GM12878 (cell line): Measurements from ENCODE around the gene LDLRAD3. TPM values are rescaled to one million over a fixed set of nuclear protein-coding genes. Genes with fewer than 3 reads are reported as not detected.

ENCODE experiments used
- ATAC-seq: fragments of 200-7000 bp; cut with Tn5 transposase; 3 replicates; pipeline ENCODE4 v1.9.1; 2020; ENCODE audit warnings: mild to moderate bottlenecking, moderate library complexity
- BruUV-seq: library from RNA; stranded (reverse); fragments of 400-500 nt; replicated peaks from 2 replicates; lab custom pipeline; 2021; lab: Mats Ljungman, UMichigan
- CTCF ChIA-PET: fragments of 300-600 bp; sonication (Branson Sonifier 250); formaldehyde crosslinking; extraction: SDS; loops from one replicate; lab custom pipeline; 2021; ENCODE audit warnings: inconsistent platforms; lab: Yijun Ruan, JAX
- POLR2A ChIA-PET: fragments of 350-600 bp; formaldehyde crosslinking; extraction: SDS; loops from one replicate; lab custom pipeline; 2021; ENCODE audit warnings: inconsistent platforms; lab: Charles Lee
- RAD21 ChIA-PET: fragments of 300-600 bp; sonication (Branson Sonifier 250); formaldehyde crosslinking; loops from one replicate; lab custom pipeline; 2023; ENCODE audit warnings: antibody characterized with exemption; ENCODE audit not compliant: unreplicated experiment; lab: Charles Lee
- SMC1A ChIA-PET: fragments of 300-600 bp; sonication (Branson Sonifier 250); formaldehyde crosslinking; loops from one replicate; lab custom pipeline; 2023; ENCODE audit not compliant: unreplicated experiment, uncharacterized antibody; lab: Charles Lee
- DNase-seq: peaks from one replicate; pipeline ENCODE4 v3.0.0-alpha.2; 2011; ENCODE audit warnings: low read depth, low spot score
- FAIRE-seq: peaks from 3 replicates; lab custom pipeline; 2011; peaks lifted over from hg19 to GRCh38; lab: Jason Lieb, UNC
- H2AFZ ChIP-seq: 2 replicates; pipeline ENCODE4 v1.6.0; 2011; ENCODE audit warnings: low read depth, low read length, control low read depth; ENCODE audit not compliant: control insufficient read depth
- H3K27ac ChIP-seq: 2 replicates; pipeline ENCODE4 v1.5.1; 2011; ENCODE audit warnings: control low read depth; ENCODE audit not compliant: control insufficient read depth, insufficient read depth
- H3K27me3 ChIP-seq, 2 experiments: replicated peaks in 1 of 2; 2 replicates each; pipeline versions ENCODE4 v1.6.0 to v1.6.1; 2011; ENCODE audit warnings: low read length in 1 of 2; ENCODE audit not compliant: control insufficient read depth in 2 of 2, insufficient read depth in 2 of 2
- H3K36me3 ChIP-seq, 2 experiments: 2 replicates each; pipeline ENCODE4 v1.5.1; 2011; ENCODE audit warnings: low read length in 1 of 2; ENCODE audit not compliant: control insufficient read depth in 2 of 2, insufficient read depth in 2 of 2
- H3K4me1 ChIP-seq: 2 replicates; pipeline ENCODE4 v1.6.1; 2011; ENCODE audit warnings: mild to moderate bottlenecking, low read length, moderate library complexity, mixed read lengths; ENCODE audit not compliant: control insufficient read depth, insufficient read depth
- H3K4me2 ChIP-seq: 2 replicates; pipeline ENCODE4 v1.6.0; 2011; ENCODE audit warnings: control low read depth; ENCODE audit not compliant: control insufficient read depth, insufficient read depth
- H3K4me3 ChIP-seq: fragments of 200-600 bp; sonication (generic); 2 replicates; pipeline ENCODE4 v1.5.1; 2016
- H3K79me2 ChIP-seq: 2 replicates; pipeline ENCODE4 v1.6.0; 2011; ENCODE audit warnings: low read length; ENCODE audit not compliant: control insufficient read depth, insufficient read depth
- H3K9ac ChIP-seq: 2 replicates; pipeline ENCODE4 v1.8.0; 2011; ENCODE audit warnings: low read length, control low read depth, mixed read lengths; ENCODE audit not compliant: control insufficient read depth, insufficient read depth
- H3K9me3 ChIP-seq: replicated peaks from 3 replicates; pipeline ENCODE4 v1.5.1; 2011; ENCODE audit warnings: mild to moderate bottlenecking, low read length; ENCODE audit not compliant: control insufficient read depth, insufficient read depth
- H4K20me1 ChIP-seq: 2 replicates; pipeline ENCODE4 v1.6.0; 2011; ENCODE audit not compliant: control insufficient read depth, insufficient read depth
- ETV6 ChIP-seq, 2 experiments: fragments of 450-650 bp in 1 of 2; IDR thresholded peaks in 1 of 2; conservative IDR thresholded peaks in 1 of 2; 2 replicates each; pipeline ENCODE4 v1.6.1; 2014; ENCODE audit warnings: antibody characterized with exemption in 1 of 2, borderline replicate concordance in 1 of 2, low read depth in 1 of 2, mild to moderate bottlenecking in 1 of 2, moderate library complexity in 1 of 2
- FOXM1 ChIP-seq: IDR thresholded peaks from 2 replicates; pipeline ENCODE4 v1.6.1; 2012; ENCODE audit warnings: low read depth, mild to moderate bottlenecking, inconsistent platforms, low read length, moderate library complexity
- IKZF2 ChIP-seq, 2 experiments: fragments of 450-650 bp; IDR thresholded peaks; 2 replicates each; pipeline ENCODE4 v1.6.1; 2017; ENCODE audit warnings: mild to moderate bottlenecking in 2 of 2, moderate library complexity in 2 of 2
- KLF5 ChIP-seq: fragments of 450-650 bp; IDR thresholded peaks from 2 replicates; pipeline ENCODE4 v1.6.1; 2014; ENCODE audit warnings: mild to moderate bottlenecking; ENCODE audit not compliant: partially characterized antibody
- MTA3 ChIP-seq: IDR thresholded peaks from 2 replicates; pipeline ENCODE4 v1.6.1; 2012; ENCODE audit warnings: low read length, inconsistent platforms, borderline replicate concordance
- NR2C2 ChIP-seq: IDR thresholded peaks from 2 replicates; pipeline ENCODE4 v1.6.1; 2011; ENCODE audit warnings: borderline replicate concordance, low read depth; ENCODE audit not compliant: control insufficient read depth, insufficient read length
- PAX8 ChIP-seq: fragments of 450-650 bp; IDR thresholded peaks from 2 replicates; pipeline ENCODE4 v1.6.1; 2017; ENCODE audit warnings: mild to moderate bottlenecking, moderate library complexity
- POLR2AphosphoS5 ChIP-seq: IDR thresholded peaks from 2 replicates; pipeline ENCODE4 v1.6.1; 2011; ENCODE audit warnings: mild to moderate bottlenecking, low read length, inconsistent platforms
- RCOR1 ChIP-seq: conservative IDR thresholded peaks from 2 replicates; pipeline ENCODE4 v1.6.1; 2012; ENCODE audit warnings: low read depth, low read length, improper control_type of control experiment
- SPI1 ChIP-seq: IDR thresholded peaks from 2 replicates; pipeline ENCODE4 v1.6.1; 2011; ENCODE audit warnings: low read depth, mild to moderate bottlenecking, low read length, moderate library complexity, borderline replicate concordance; ENCODE audit not compliant: insufficient read depth
- SREBF1 ChIP-seq: IDR thresholded peaks from 2 replicates; pipeline ENCODE4 v1.6.1; 2012; ENCODE audit warnings: mild to moderate bottlenecking, low read length
- SREBF2 ChIP-seq: IDR thresholded peaks from 2 replicates; pipeline ENCODE4 v1.6.1; 2012; ENCODE audit warnings: mild to moderate bottlenecking, low read length
- SUZ12 ChIP-seq: fragments of 200-600 bp; sonication (generic); IDR thresholded peaks from one replicate; pipeline ENCODE4 v1.6.1; 2018; ENCODE audit warnings: antibody characterized with exemption, mild to moderate bottlenecking; ENCODE audit not compliant: unreplicated experiment
- USF2 ChIP-seq: IDR thresholded peaks from 2 replicates; pipeline ENCODE4 v1.6.1; 2011; ENCODE audit warnings: low read depth, low read length, improper control_type of control experiment, borderline replicate concordance
- WRNIP1 ChIP-seq: IDR thresholded peaks from 2 replicates; pipeline ENCODE4 v1.6.1; 2011; ENCODE audit warnings: low read depth, low read length, improper control_type of control experiment, borderline replicate concordance
- WGBS: methylation state at CpG from one replicate; pipeline ENCODE4 v1.1.6; 2016; ENCODE audit warnings: low lambda C conversion rate; ENCODE audit not compliant: insufficient replicate concordance, insufficient coverage; ENCODE audit errors: missing lambda C conversion rate; 5-methylcytosine and 5-hydroxymethylcytosine counted together
- in situ Hi-C: fragments of 300-500 bp; cut with MboI; formaldehyde crosslinking; loops from 9 replicates; pipeline ENCODE4 v1.14.3; 2018; ENCODE audit warnings: mixed read lengths
- intact Hi-C: fragments of 100-400 bp; cut with micrococcal nuclease; formaldehyde crosslinking; loops from one replicate; pipeline ENCODE4 v1.14.2; 2022; ENCODE audit not compliant: unreplicated experiment
- polyA plus RNA-seq, 11 experiments: library from polyadenylated mRNA; depleted of rRNA in 4 of 11; unstranded in 6 of 11; stranded (reverse) in 5 of 11; fragments of >200 nt; fragmentation: Nextera tagmentation in 4 of 11; fragmentation: Illumina TruSeq in 1 of 11; extraction: Ambion mirVana in 4 of 11; extraction: Trizol in 1 of 11; gene quantifications; 1 replicate in 1 of 11; 2 replicates in 10 of 11; pipeline versions ENCODE4 v1.2.1 to v1.2.3, GENCODE V29; 2011 to 2016; ENCODE audit warnings: inconsistent platforms in 2 of 11, missing spikeins in 2 of 11, low read depth in 1 of 11
- total RNA-seq, 4 experiments: library from RNA; depleted of rRNA in 3 of 4; stranded (reverse); fragments of >200 nt in 3 of 4; fragmentation: Illumina TruSeq in 1 of 4; extraction: Trizol in 1 of 4; gene quantifications; 2 replicates each; pipeline versions ENCODE4 v1.2.1 to v1.2.3, GENCODE V29; 2013 to 2021
- TF ChIP-seq, protein P1 (sequence below): IDR thresholded peaks from 2 replicates; pipeline ENCODE4 v1.6.1; 2012; ENCODE audit warnings: low read depth, low read length, improper control_type of control experiment

LDLRAD3 gene
- total and polyA plus RNA-seq, 10 of the 15 experiments (the other 5 are each of a cell fraction or from before 2014, with no cell fraction given): 2.5 to 17.2 (median 10.7) TPM

GRCh38 chr11:36062796-36063365 lies 119.0 kb downstream of the LDLRAD3 start:
- H3K79me2 ChIP-seq: no peaks in the 10 kb centered on the region
- H3K4me2 ChIP-seq: no peak overlapping the region
- H3K4me3 ChIP-seq: no peak overlapping the region
- in situ Hi-C loops (no loop called here), intact Hi-C loops (no loop called here)
- WGBS: 25% methylated on average over 3 of the region's 3 CpGs
- H3K36me3 ChIP-seq: no peaks in the 10 kb centered on the region
- H4K20me1 ChIP-seq: no peaks in the 10 kb centered on the region
- no peak for DNase-seq
- H3K27ac ChIP-seq: no peak overlapping the region
- peaks cover 3% of the 10 kb centered on the region; the same call in 1 of the 3 replicates for H3K9me3 ChIP-seq
- ChIA-PET SMC1A (interaction anchor here (1.3 kb wide), 1 partner anchor 69 kb away, joined by 4 read pairs; no protein-coding TSS in a partner anchor), RAD21 (interaction anchor here (1.2 kb wide), 1 partner anchor 241 kb away, joined by 3 read pairs; no protein-coding TSS in a partner anchor), CTCF (interaction anchor here (1.1 to 1.5 kb wide), 2 partner anchors 196 to 241 kb away, joined by 3 to 6 read pairs; no protein-coding TSS in a partner anchor), POLR2A (no interaction called here)
- no peaks in the 10 kb centered on the region for H3K4me1 ChIP-seq
- TF ChIP-seq ETV6 (conservative IDR thresholded peaks at IDR 0.05 in 1 of 2, IDR thresholded peaks at IDR 0.05 in 1 of 2; ENCODE audit: borderline replicate concordance in 1 of 2, low read depth in 1 of 2) (0 out of 4 replicates have a peak, but pooled peaks of 1 of the 2 experiments have one; percentile 29), SPI1 (peak; percentile 79), IKZF2 (IDR thresholded peaks at IDR 0.05) (0 out of 4 replicates have a peak, but pooled peaks of 1 of the 2 experiments have one; percentile 19), USF2 (no peak)
- peak; percentile 32; the same call in 2 of the 3 replicates for ATAC-seq
- no TSS peak for BruUV-seq
- no peak for FAIRE-seq
- no peak overlapping the region for H3K9ac ChIP-seq
- H2AFZ ChIP-seq: no peak overlapping the region
- H3K27me3 ChIP-seq: no peaks in the 10 kb centered on the region; a peak in 1 of 4 replicates

- H3K4me1 ChIP-seq: no peaks in the 10 kb centered on the region; the same call in 1 of the 2 replicates
- H3K4me3 ChIP-seq: no peak overlapping the region
- DNase-seq (no peak), ATAC-seq (no peak), FAIRE-seq (no peak)
- no peaks in the 10 kb centered on the region for H3K79me2 ChIP-seq
- no peaks in the 10 kb centered on the region for H3K27me3 ChIP-seq
- POLR2A ChIA-PET: no interaction called here
- no peak overlapping the region for H3K27ac ChIP-seq
- in situ Hi-C loops: no loop called here
- 17% methylated on average over 2 of the region's 2 CpGs for WGBS
- SMC1A ChIA-PET: no interaction called here
- H3K4me2 ChIP-seq: no peak overlapping the region
- RAD21 ChIA-PET: no interaction called here
- H2AFZ ChIP-seq: no peak overlapping the region
- intact Hi-C loops: no loop called here
- no peak overlapping the region for H3K9ac ChIP-seq
- H3K36me3 ChIP-seq: no peaks in the 10 kb centered on the region
- no peaks in the 10 kb centered on the region; the same call in 2 of the 3 replicates for H3K9me3 ChIP-seq
- BruUV-seq: no TSS peak
- CTCF ChIA-PET: interaction anchor here (1.3 kb wide), 1 partner anchor 243 kb away, joined by 3 read pairs; no protein-coding TSS in a partner anchor
- H4K20me1 ChIP-seq: no peaks in the 10 kb centered on the region
- TF ChIP-seq POLR2AphosphoS5 (no peak), KLF5 (no peak), SREBF2 (no peak), NR2C2 (no peak), PAX8 (no peak), RCOR1 (no peak), WRNIP1 (no peak), FOXM1 (no peak), MTA3 (no peak), SUZ12 (no peak), SREBF1 (no peak)
- TF ChIP-seq, protein P1, sequence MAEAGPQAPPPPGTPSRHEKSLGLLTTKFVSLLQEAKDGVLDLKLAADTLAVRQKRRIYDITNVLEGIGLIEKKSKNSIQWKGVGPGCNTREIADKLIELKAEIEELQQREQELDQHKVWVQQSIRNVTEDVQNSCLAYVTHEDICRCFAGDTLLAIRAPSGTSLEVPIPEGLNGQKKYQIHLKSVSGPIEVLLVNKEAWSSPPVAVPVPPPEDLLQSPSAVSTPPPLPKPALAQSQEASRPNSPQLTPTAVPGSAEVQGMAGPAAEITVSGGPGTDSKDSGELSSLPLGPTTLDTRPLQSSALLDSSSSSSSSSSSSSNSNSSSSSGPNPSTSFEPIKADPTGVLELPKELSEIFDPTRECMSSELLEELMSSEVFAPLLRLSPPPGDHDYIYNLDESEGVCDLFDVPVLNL: no peak
Observed at GRCh38 chr11:36065436-36065835, 121.6 kb downstream of the LDLRAD3 start.
